Ramos (cell line): ENCODE results near the gene HLA-E.
"Not testable (repeated sequence)": the region's sequence is repeated elsewhere in the genome, so short reads cannot be mapped to it uniquely, and the experiment has no call there.

ENCODE experiments used
- in situ Hi-C: fragments of 300-500 bp; cut with MboI; formaldehyde crosslinking; loops from one replicate; pipeline ENCODE4 v1.14.3; 2022; ENCODE audit warnings: low sequenced_read_pairs; ENCODE audit not compliant: unreplicated experiment

Gene HLA-E

DNA sequence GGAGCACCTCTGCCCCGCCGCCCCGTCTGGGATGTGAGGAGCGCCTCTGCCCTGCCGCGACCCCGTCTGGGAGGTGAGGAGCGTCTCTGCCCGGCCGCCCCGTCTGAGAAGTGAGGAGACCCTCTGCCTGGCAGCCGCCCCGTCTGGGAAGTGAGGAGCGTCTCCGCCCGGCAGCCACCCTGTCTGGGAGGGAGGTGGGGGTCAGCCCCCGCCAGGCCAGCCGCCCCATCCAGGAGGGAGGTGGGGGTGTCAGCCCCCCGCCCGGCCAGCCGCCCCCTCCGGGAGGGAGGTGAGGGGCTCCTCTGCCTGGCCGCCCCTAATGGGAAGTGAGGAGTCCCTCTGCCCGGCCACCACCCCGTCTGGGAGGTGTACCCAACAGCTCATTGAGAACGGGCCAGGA lies 14.2 kb upstream of the HLA-E start:
- in situ Hi-C loops = not testable (repeated sequence)

DNA sequence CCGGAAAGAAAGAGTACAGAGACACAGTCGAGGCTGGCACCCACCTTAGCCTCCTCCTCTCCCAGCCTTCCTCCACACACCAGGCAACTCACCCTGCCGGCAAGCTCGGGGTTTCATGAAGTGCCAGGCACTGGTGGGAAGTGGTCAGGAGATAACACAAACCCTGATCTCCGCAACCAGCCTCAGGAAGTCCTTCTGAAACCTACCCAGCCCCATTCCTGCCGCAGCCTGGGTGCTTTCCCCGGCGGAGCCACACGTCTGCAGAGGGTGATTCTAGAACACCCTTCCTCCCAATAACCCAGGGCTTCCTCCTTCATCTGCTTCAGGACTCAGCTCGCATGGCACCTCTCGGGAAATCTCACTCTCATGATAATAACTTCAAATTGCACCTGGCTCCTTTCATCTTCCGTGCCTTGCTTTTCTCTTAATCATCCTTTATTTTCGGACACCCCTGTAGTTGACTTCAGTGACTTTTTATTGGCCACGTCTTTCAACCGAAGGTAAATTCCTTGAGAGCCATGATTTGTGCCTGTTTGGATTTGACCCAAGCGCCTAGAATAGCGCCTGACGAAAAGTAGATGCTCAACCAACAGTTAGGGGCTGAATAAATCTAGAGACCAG lies 8.7 kb upstream of the HLA-E start:
- in situ Hi-C loops = loop anchor here (5.0 kb wide), 3 partner anchors 57 to 262 kb away; partner anchors contain the start of genes FLOT1 and IER3

DNA sequence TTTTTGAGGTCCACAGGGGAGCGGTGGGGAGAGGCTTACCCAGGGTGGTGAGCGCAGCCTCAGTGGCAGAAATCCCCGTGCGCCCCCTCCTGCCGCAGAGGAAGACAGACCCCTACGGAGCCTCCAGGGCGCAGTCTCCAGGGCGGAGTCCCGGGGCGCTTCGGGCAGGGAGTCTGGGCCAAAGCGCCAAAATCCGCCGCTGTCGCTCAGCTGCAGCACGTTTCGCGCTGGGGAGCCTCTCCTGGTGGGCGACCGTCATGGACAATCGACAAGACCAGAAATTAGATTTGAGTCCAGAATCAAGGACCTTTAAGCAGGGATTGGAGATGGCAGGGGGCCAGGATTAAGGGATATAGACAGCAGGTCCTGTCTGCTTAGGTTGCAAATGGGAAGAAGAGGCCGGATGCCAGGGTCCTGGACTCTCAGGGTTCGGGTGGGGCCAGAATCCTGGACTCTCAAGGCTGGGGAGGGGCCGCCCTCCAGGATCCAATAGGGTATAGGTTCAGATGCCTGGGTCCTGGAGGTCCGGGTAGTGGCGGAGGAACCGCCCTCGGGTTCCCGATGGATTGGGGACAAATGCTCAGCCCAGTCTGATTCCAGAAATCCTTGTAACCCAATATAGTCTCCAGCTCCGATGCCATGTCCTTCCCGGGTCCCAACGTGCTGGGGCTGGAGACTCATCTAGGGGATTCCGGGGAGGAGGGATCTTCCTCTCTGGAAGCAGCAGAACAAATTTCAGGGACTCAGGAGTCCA lies 7.9 kb upstream of the HLA-E start:
- in situ Hi-C loops = loop anchor here (5.0 kb wide), 3 partner anchors 56 to 261 kb away; partner anchors contain the start of genes FLOT1 and IER3

DNA sequence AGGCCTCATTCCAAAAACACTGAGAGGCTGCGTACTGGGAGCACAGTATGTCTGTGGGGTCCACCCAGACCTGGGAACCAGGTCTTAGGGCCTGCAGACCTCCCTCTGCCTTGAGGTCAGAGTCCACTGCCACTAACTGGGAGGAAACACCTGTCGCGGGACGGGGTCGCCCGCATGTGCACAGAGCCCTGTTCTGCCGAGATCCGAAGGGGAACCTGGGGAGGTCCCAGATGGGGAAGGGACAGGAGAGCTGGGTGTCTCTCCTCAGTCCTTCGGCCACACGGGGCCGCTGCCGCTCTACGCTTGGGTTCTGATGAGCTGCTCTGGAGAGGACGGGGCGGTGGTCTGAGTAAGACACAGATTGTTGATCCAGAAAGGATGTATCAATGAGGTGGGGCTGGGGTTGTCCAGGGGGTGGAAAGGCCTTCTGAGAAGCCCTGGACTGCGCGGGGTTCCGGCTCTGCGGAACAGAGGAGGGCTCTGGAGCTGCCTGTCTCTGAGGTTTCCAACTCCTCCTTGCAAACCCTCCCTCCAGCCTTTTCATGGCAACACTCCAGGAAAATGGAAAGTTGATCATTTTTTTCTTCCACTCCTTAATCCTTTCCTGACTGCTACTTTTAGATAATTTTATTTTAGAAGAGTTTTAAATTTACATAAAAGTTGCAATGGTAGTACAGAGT lies 7.2 kb upstream of the HLA-E start:
- in situ Hi-C loops = loop anchor here (5.0 kb wide), 3 partner anchors 55 to 260 kb away; partner anchors contain the start of genes FLOT1 and IER3

DNA sequence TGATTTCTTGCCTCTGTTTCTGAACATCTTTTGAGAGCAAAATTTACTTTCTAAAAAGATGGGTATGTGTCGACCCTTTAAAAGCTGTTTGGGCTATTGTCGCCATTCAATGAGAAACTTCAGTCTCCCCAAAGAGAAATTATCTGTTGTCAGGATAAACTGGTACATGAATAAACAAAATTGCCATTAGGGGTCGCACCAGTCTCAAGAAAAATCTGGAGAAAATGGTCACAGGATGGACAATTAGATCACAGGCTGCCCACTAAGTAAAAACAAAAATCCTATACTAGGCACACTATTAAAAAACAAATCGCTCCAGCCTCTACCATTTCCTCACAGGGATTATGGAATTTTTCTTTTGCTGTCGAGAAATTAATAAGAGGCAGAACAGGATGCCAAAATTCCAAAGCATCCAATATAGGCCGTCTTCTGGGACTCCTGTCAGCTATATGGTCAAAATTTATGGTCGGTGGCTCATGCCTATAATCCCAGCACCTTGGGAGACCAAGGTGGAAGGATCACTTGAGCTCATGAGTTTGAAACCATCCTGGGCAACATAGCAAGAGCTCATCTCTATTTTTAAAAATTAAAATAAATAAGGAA lies 5.5 kb upstream of the HLA-E start:
- in situ Hi-C loops = loop anchor here (5.0 kb wide), 3 partner anchors 54 to 259 kb away; partner anchors contain the start of genes FLOT1 and IER3

DNA sequence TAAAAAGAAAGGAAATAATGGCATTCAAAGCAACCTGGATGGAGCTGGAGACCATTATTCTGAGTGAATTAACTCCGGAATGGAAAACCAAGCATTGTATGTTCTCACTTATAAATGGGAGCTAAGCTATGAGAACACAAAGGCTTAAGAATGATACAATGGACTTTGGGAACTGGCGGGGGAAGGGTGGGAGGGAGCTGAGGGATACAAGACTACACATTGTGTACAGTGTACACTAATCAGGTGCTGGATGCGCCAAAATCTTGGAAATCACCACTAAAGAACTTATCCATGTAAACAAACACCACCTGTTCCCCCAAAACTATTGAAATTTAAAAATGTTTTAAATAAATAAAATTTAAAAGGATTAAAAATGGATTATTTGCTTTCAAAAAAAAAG lies 4.1 kb upstream of the HLA-E start:
- in situ Hi-C loops = no loop called here

DNA sequence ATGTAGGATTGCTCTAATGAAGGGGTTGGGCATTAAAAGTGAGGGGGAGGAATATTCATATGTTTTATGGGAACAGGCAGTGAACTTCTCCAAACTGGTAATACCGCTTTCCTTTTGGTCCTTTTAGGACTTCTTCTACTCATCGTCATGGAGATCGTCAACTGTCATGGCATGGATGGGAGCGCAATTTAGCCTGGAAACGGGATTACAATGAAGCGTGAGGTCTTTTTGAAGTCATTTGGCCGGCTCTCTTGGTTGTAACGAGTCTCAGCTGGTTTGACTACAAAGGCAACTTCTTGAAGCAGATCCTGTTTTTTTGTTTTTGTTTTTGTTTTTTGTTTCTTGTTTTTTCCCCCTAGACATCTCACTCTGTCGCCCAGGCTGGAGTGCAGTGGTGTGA lies 1.4 kb upstream of the HLA-E start:
- in situ Hi-C loops = no loop called here

DNA sequence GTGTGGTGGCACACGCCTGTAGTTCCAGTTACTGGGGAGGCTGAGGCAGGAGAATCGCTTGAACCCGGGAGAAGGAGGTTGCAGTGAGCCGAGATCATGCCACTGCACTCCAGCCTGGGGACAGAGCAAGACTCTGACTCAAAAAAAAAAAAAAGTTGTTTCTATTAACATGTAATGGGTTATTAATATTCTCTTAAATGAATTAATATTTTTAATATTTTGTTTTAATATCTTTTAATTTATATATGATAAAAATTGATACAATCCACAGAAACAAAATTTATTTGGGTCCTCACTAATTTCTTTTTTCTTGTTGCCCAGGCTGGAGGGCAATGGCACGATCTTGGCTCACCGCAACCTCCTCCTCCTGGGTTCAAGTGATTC lies 620 bp upstream of the HLA-E start:
- in situ Hi-C loops = not testable (repeated sequence)

DNA sequence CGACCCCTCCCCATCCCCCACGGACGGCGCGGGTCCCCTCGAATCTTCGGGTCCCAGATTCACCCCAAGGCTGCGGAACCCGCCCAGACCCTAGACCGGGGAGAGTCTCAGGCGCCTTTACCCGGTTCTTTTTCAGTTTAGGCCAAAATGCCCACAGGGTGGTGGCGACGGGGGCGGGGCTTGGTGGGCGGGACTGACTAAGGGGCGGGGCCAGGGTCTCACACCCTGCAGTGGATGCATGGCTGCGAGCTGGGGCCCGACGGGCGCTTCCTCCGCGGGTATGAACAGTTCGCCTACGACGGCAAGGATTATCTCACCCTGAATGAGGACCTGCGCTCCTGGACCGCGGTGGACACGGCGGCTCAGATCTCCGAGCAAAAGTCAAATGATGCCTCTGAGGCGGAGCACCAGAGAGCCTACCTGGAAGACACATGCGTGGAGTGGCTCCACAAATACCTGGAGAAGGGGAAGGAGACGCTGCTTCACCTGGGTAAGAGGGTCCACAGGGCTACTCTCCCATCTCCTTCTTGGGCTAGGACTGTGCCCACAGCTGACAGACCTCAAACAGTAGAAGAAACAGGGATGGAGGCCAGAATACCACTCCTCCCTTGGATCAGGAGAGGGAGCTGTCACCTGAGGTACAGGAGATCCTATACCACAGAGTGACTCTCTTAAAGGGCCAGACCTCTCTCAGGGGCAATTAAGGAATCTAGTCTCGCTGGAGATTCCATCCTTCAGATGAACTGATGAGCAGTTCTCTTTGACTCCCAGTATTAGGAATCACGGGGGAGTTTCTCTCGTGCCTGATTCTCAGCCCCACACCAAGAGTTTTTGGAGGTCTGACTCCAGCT lies 942 bp downstream of the HLA-E start:
- in situ Hi-C loops = no loop called here

DNA sequence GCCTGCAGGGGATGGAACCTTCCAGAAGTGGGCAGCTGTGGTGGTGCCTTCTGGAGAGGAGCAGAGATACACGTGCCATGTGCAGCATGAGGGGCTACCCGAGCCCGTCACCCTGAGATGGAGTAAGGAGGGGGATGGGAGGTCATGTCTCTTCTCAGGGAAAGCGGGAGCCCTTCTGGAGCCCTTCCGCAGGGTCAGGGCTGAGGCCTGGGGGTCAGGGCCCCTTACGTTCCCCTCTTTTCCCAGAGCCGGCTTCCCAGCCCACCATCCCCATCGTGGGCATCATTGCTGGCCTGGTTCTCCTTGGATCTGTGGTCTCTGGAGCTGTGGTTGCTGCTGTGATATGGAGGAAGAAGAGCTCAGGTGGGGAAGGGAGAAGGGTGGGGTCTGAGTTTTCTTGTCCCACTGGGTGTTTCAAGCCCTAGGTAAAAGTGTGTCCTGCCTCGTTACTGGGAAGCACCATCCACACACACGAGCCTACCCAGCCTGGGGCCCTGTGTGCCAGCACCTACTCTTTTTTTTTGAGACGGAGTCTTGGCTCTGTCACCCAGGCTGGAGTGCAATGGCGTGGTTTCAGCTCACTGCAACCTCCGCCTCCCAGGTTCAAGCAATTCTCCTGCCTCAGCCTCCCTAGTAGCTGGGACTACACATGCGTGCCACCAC lies 2.1 kb downstream of the HLA-E start:
- in situ Hi-C loops = not testable (repeated sequence)

DNA sequence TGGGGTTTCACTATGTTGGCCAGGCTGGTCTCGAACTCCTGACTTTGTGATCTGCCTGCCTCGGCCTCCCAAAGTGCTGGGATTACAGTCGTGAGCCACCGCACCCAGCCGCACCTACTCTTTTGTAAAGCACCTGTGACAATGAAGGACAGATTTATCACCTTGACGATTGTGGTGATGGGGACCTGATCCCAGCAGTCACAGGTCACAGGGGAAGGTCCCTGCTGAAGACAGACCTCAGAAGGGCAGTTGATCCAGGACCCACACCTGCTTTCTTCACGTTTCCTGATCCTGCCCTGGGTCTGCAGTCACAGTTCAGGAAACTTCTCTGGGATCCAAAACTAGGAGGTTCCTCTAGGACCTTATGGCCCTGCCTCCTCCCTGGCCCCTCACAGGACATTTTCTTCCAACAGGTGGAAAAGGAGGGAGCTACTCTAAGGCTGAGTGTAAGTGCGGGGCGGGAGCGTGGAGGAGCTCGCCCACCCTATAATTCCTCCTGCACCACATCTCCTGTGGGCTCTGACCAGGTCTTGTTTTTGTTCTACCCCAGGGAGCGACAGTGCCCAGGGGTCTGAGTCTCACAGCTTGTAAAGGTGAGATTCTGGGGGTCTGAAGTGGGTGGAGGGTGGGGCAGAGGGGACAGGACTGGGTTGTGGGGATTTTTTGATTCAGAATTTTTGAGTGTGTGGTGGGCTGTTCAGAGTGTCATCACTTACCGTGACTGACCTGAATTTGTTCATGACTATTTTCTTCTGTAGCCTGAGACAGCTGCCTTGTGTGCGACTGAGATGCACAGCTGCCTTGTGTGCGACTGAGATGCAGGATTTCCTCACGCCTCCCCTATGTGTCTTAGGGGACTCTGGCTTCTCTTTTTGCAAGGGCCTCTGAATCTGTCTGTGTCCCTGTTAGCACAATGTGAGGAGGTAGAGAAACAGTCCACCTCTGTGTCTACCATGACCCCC lies 3.0 kb downstream of the HLA-E start:
- in situ Hi-C loops = no loop called here

DNA sequence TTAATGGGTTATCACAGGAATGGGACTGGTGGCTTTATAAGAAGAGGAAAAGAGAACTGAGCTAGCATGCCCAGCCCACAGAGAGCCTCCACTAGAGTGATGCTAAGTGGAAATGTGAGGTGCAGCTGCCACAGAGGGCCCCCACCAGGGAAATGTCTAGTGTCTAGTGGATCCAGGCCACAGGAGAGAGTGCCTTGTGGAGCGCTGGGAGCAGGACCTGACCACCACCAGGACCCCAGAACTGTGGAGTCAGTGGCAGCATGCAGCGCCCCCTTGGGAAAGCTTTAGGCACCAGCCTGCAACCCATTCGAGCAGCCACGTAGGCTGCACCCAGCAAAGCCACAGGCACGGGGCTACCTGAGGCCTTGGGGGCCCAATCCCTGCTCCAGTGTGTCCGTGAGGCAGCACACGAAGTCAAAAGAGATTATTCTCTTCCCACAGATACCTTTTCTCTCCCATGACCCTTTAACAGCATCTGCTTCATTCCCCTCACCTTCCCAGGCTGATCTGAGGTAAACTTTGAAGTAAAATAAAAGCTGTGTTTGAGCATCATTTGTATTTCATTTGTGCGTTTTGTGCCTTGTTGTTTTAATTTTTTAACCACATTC lies 4.4 kb downstream of the HLA-E start:
- in situ Hi-C loops = no loop called here

DNA sequence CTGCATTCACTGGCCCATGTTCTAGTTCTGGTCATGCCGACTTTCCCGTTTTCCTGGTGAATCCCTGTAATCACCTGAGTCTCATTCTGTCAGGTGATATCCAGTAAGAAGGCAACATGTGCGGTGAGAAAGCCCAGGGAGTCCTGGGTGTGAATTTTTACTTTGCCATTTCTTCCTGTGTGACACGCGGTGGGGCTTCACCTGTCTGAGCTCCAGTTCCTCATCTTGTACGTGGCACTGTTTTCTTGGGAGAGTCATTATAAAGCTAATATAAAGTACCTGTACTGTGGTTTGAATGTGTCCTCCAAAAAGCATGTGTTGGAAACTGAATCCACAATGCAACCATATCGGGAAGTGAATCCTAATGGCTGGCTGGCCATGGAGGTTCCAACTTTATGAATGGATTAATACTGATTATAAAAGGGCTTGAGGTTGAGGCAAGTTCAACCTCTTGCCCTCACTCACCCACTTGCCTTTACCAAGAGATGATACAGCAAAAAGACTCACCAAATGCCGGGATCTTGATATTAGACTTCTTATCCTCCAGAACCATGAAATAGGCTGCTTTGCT lies 5.1 kb downstream of the HLA-E start:
- in situ Hi-C loops = no loop called here

DNA sequence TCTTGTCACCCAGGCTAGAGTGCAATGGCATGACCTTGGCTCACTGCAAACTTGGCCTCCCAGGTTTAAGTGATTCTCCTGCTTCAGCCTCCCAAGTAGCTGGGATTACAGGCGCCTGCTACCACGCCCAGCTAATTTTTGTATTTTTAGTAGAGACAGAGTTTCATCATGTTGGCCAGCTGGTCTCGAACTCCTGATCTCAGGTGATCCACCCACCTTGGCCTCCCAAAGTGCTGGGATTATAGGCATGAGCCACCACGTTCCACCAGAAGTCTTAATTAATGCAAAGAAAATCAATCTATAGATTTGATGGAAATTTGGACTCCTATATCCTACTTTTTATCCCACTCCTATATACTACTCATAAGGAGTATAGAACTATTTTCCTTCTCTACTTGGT lies 5.8 kb downstream of the HLA-E start:
- in situ Hi-C loops = not testable (repeated sequence)

DNA sequence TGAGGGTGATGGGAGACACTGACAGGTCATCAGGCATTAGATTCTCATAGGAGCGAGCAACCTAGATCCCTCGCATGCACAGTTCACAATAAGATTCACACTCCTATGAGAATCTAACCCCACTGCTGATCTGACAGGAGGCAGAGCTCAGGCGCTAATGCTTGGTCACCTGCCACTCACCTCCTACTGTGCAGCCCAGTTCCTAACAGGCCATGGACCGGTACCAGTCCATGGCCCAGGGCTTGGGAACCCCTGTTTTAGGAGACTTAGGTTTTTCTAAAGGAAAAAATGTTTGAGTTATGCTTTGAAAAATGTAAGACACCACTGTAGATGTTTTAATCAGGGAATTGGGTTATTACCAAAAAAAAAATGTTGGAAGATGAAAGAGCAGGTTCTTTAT lies 6.7 kb downstream of the HLA-E start:
- in situ Hi-C loops = no loop called here

DNA sequence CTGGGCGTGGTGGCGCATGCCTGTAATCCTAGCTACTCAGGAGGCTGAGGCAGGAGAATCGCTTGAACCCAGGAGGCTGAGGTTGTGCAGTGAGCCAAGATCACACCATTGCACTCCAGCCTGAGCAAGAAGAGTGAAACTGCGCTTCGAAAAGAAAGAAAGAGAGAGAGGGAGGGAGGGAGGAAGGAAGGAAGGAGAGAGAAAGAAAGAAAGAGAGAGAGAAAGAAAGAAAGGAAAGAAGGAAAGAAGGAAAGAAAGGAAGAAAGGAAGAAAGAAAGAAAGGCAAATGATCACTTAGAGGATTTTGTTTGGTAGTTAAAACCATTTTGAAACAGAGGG lies 7.9 kb downstream of the HLA-E start:
- in situ Hi-C loops = not testable (repeated sequence)

DNA sequence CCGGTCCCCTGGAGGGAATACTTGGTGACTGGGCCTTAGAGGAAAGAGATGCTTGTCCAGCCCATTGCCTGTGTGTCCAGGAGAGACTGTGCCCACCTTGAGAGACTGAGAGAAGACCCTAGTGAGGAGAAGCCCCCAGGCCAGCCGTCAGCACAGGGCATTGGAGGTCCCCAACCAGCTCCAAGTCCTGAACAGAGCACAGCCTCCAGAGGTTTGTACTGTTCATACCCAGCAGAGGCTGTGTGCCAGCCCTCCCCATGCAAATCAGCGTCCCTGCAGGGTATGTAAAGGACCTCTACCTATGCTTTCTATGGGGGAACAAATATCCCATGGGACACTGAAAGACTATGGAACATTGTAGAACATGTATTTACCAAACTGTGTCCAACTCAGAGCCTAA lies 8.4 kb downstream of the HLA-E start:
- in situ Hi-C loops = no loop called here

DNA sequence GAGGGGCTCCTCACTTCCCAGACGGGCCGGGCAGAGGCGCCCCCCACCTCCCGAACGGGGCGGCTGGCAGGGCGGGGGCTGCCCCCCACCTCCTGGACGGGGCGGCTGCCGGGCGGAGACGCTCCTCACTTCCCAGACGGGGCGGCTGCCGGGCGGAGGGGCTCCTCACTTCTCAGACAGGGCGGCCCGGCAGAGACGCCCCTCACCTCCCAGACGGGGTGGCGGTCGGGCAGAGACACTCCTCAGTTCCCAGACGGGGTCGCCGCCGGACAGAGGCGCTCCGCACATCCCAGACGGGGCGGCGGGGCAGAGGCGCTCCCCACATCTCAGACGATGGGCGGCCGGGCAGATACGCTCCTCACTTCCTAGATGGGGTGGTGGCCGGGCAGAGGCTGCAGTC lies 9.4 kb downstream of the HLA-E start:
- in situ Hi-C loops = not testable (repeated sequence)
